HG03439 (cell line): ENCODE data around the gene BDH1.
"Not testable (repeated sequence)": the region's sequence is repeated elsewhere in the genome, so short reads cannot be mapped to it uniquely, and the experiment has no call there.

ENCODE experiments used
- ATAC-seq: cut with Tn5 transposase; IDR thresholded peaks from one replicate; pipeline ENCODE4 v1.9.1; 2021; ENCODE audit warnings: mild to moderate bottlenecking, moderate library complexity; ENCODE audit not compliant: unreplicated experiment

Gene BDH1

DNA sequence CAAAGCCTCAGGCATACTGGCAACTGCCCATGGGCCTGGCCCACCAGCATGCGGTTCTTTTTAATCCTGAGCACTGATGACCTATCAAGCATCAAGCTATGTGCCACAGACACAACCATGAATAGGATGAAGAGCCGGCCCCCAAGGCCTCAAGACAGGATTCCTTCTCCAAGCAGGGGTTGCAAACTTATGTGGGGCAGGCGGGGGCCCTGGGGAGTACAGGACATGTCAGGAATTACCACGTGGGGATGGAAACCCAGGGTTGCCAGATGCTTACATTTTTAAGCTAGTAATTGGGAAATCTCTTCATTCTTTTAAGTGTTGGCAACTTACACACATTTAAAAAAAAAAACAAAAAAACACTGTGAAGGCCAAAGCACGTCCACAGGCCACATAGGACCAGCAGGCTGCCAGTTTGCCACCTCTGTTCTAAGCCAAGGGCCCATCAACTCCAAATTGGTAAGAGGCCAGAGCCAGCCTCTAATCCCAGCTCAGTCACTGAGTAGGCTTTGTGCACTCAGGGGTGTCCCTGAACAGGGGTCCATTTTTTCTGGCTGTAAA lies 32.8 kb downstream of the BDH1 start:
- ATAC-seq = no peak

DNA sequence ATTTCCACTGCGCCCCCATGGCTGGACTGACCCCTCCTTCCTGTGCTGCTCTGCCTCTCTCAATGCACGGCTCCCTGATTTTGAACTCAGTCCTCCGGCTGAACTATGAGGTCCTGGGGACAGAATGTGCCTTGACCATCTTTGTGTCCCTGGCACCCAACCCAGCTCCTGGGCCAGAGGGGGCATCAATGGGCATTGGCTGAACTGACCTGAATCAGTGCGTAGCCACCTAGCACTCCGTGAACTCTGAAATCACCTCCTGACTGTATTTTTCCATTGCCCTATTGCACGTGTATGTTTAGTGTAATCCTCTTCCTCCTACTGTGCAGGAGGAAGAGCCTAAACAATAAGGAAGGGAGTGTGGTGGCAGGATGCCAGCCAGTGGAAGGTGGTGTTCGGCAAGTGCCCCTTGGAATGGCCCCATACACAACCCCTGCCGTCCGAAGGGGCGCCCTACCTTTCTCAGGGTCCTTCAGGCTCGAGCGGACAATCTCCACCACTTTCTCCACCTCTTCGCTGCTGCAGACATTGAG lies 33.5 kb downstream of the BDH1 start:
- no peak for ATAC-seq

- ATAC-seq = no peak
Observed at GRCh38 chr3:197521277-197522182, 34.2 kb downstream of the BDH1 start.

- ATAC-seq = no peak
Observed at GRCh38 chr3:197520311-197521276, 35.2 kb downstream of the BDH1 start.

GRCh38 chr3:197519801-197520211 lies 36.0 kb downstream of the BDH1 start:
- no peak for ATAC-seq

DNA sequence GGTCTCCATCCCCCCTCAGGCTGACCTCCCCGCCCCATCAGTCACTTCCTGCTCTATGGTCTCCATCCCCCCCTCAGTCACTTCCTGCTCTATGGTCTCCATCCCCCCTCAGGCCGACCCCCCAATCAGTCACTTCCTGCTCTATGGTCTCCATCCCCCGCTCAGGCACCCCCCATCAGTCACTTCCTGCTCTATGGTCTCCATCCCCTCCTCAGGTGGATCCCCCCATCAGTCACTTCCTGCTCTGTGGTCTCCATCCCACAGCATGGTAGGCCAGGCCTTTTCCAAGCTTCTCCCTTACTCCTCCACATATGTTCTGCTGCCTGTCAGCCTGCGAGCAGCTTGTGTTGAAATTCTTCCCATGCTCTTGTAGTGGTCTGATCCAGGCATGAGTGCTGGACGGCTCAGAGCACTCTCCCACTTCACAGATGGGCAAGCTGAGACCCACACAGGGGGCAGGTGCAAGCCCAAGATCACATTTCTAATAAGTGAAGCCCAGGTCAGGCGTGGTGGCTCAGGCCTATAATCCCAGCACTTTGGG lies 36.8 kb downstream of the BDH1 start:
- no peak for ATAC-seq

DNA sequence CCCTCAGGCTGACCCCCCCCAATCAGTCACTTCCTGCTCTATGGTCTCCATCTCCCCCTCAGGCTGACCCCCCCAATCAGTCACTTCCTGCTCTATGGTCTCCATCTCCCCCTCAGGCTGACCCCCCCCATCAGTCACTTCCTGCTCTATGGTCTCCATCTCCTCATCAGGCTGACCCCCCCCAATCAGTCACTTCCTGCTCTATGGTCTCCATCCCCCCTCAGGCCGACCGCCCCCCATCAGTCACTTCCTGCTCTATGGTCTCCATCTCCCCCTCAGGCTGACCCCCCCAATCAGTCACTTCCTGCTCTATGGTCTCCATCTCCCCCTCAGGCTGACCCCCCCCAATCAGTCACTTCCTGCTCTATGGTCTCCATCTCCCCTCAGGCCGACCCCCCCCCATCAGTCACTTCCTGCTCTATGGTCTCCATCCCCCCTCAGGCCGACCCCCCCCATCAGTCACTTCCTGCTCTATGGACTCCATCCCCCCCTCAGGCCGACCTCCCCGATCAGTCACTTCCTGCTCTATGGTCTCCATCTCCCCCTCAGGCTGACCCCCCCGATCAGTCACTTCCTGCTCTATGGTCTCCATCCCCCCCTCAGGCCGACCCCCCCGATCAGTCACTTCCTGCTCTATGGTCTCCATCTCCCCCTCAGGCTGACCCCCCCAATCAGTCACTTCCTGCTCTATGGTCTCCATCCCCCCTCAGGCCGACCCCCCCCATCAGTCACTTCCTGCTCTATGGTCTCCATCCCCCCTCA lies 37.7 kb downstream of the BDH1 start:
- ATAC-seq = not testable (repeated sequence)

DNA sequence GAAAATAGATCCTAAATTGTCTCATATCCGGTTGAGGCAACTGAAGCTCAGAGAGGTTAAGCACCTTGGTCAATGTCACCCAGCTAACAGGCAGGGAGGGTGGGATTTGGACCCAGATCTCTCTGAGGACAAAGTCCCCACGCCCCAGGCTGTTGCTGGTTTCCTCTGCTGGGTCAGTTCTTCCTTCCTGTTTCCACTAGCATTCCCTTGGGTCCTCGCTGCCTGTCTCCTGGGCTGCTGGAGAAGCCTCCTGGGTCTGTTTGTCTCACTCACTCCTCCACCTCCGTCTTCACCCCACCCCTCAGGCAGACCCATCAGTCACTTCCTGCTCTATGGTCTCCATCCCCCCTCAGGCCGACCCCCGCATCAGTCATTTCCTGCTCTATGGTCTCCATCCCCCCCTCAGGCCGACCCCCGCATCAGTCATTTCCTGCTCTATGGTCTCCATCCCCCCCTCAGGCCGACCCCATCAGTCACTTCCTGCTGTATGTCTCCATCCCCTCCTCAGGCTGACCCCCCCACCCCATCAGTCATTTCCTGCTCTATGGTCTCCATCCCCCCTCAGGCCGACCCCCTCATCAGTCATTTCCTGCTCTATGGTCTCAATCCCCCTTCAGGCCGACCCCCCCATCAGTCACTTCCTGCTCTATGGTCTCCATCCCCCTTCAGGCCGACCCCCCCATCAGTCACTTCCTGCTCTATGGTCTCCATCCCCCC lies 38.7 kb downstream of the BDH1 start:
- ATAC-seq = not testable (repeated sequence)

DNA sequence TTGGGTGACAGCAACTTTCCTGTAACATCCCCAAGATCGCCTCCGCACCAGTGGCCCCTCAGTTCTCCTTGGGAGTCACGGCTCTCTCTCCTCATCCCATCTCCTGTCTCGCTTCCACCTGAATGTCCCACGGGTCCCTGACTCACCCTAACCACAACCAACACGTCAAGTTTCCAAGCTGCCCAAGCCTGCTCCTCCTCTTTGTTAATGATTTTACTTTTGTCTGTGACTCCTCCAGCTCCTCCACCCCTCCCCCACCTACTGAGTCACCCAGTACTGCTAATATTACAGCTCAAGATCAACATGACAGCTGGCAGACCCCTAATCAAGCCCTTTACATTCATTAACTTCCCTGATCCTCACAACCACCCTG lies 39.3 kb downstream of the BDH1 start:
- no peak for ATAC-seq

- no peak for ATAC-seq
Observed at GRCh38 chr3:197514786-197515355, 40.9 kb downstream of the BDH1 start.

GRCh38 chr3:197513953-197514785 lies 41.6 kb downstream of the BDH1 start:
- no peak for ATAC-seq

- no peak for ATAC-seq
Observed at GRCh38 chr3:197512691-197513571, 42.8 kb downstream of the BDH1 start.

- ATAC-seq = no peak
Observed at GRCh38 chr3:197511853-197512635, 43.7 kb downstream of the BDH1 start.

GRCh38 chr3:197511130-197511529 lies 44.6 kb downstream of the BDH1 start:
- ATAC-seq = no peak

DNA sequence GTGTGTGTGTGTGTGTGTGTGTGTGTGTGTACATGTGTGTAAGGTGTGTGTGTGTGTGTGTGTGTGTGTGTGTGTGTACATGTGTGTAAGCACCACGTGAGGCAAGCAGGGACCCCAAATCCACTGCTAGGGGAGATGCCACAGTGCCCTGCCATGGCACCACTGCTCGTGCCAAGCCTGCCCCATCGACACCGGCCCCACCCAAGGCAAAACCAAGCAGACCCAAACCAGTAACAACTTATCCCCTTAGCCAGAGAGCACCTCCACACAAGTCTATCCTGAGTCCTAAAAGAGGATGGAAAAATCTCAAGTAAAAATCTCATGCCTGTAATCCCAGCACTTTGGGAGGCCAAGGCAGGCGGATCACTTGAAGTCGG lies 45.1 kb downstream of the BDH1 start:
- ATAC-seq = no peak

GRCh38 chr3:197508924-197509775 lies 46.6 kb downstream of the BDH1 start:
- ATAC-seq = no peak
